Parathyroid adenoma (tissue), 2 donors: ENCODE measurements around the gene AOC3.

Source experiments
- H2AFZ ChIP-seq: fragments of 300-600 bp; sonication (generic); one replicate; pipeline ENCODE4 v1.7.0; 2017; ENCODE audit warnings: antibody characterized with exemption, mild to moderate bottlenecking
- H3K27ac ChIP-seq: fragments of 300-600 bp; sonication (generic); one replicate; pipeline ENCODE4 v1.7.0; 2017
- H3K27me3 ChIP-seq: fragments of 300-600 bp; sonication (generic); one replicate; pipeline ENCODE4 v1.7.0; 2017; ENCODE audit warnings: low read length; ENCODE audit not compliant: control insufficient read depth, insufficient read depth
- H3K36me3 ChIP-seq: fragments of 300-600 bp; sonication (generic); one replicate; pipeline ENCODE4 v1.7.0; 2017; ENCODE audit warnings: low read length; ENCODE audit not compliant: control insufficient read depth, insufficient read depth
- H3K4me1 ChIP-seq: fragments of 300-600 bp; sonication (generic); one replicate; pipeline ENCODE4 v1.7.0; 2017; ENCODE audit warnings: control low read depth
- H3K4me2 ChIP-seq: fragments of 300-600 bp; sonication (generic); one replicate; pipeline ENCODE4 v1.7.0; 2017; ENCODE audit warnings: low read length
- H3K4me3 ChIP-seq: fragments of 300-600 bp; sonication (generic); one replicate; pipeline ENCODE4 v1.7.0; 2017; ENCODE audit warnings: low read depth, low read length
- H3K79me2 ChIP-seq: fragments of 300-600 bp; sonication (generic); one replicate; pipeline ENCODE4 v1.7.0; 2017; ENCODE audit warnings: control low read depth
- H3K9ac ChIP-seq: fragments of 300-600 bp; sonication (generic); one replicate; pipeline ENCODE4 v1.7.0; 2017; ENCODE audit warnings: mild to moderate bottlenecking
- H3K9me3 ChIP-seq: fragments of 300-600 bp; sonication (generic); one replicate; pipeline ENCODE4 v1.7.0; 2017; ENCODE audit warnings: low read length; ENCODE audit not compliant: control insufficient read depth
- TF ChIP-seq, protein P1 (sequence below): fragments of 300-600 bp; sonication (generic); IDR thresholded peaks from one replicate; pipeline ENCODE4 v1.7.0; 2017; ENCODE audit warnings: antibody characterized with exemption, mild to moderate bottlenecking
- donor health status: primary hyperparathyroidism.

AOC3 gene

DNA sequence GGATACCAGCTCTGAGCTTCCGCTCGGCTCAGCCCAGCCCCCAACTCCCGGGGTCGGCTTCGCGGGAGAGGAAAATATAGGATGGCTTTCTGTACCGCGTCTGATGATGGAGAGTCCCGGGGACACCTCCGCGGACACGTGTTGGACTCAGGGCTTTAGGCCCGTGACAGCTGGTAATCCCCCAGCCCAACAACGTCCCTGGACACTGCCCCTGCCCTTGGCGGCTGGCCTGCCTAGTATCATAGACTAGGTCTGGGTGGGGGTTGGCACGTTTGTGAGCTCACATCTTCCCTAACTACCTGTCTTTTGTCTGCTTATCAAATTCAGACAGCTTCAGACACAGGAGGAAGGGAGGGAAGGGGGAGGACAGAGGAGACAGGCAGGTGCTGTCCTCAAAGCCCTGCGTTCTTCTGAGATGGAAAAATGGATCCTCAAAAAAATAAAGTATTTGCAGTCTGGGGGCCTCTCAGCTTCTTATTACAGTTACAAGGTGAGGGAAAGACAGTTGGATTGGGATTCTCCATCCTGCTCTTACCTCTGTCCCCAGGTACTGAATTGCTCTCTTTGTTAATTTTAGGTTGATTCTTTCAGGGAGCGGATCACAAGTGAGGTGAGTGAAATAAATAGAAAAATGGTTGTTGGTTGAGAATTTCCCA is 17.1 kb upstream of the AOC3 start:
- Histone ChIP-seq H3K4me2 (peak overlapping the region; percentile 74), H3K9ac (peak overlapping the region; percentile 40), H3K4me1 (peaks cover 4% of the 10 kb centered on the region), H3K79me2 (peaks cover 8% of the 10 kb centered on the region), H3K36me3 (no peaks in the 10 kb centered on the region), H3K27me3 (no peaks in the 10 kb centered on the region), H3K4me3 (peak overlapping the region; percentile 73), H2AFZ (peak overlapping the region; percentile 96), H3K27ac (peak overlapping the region; percentile 71), H3K9me3 (no peaks in the 10 kb centered on the region)
- TF ChIP-seq, protein P1, sequence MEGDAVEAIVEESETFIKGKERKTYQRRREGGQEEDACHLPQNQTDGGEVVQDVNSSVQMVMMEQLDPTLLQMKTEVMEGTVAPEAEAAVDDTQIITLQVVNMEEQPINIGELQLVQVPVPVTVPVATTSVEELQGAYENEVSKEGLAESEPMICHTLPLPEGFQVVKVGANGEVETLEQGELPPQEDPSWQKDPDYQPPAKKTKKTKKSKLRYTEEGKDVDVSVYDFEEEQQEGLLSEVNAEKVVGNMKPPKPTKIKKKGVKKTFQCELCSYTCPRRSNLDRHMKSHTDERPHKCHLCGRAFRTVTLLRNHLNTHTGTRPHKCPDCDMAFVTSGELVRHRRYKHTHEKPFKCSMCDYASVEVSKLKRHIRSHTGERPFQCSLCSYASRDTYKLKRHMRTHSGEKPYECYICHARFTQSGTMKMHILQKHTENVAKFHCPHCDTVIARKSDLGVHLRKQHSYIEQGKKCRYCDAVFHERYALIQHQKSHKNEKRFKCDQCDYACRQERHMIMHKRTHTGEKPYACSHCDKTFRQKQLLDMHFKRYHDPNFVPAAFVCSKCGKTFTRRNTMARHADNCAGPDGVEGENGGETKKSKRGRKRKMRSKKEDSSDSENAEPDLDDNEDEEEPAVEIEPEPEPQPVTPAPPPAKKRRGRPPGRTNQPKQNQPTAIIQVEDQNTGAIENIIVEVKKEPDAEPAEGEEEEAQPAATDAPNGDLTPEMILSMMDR, result no peak

DNA sequence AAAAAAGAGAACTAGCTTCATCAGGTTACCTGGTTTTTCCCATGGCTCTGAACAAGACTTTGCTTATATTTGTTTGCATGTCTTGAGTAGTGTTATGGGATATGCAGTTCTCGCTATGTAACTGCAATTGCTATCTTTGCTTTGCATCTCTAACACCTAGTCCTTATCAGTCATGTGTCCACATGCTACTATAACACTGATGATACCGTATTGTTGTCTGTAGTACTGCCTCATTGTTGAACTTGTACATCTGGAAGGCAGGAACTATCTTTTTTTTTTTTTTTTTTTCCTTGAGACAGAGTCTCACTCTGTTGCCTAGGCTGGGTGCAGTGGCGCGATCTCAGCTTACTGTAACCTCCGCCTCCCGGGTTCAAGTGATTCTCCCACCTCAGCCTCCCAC is 15.3 kb upstream of the AOC3 start:
- Histone ChIP-seq H3K4me1 (peaks cover 4% of the 10 kb centered on the region), H3K9me3 (no peaks in the 10 kb centered on the region), H2AFZ (no peak overlapping the region), H3K27ac (no peak overlapping the region), H3K79me2 (peaks cover 8% of the 10 kb centered on the region), H3K9ac (no peak overlapping the region), H3K36me3 (no peaks in the 10 kb centered on the region), H3K4me2 (no peak overlapping the region), H3K4me3 (no peak overlapping the region), H3K27me3 (no peaks in the 10 kb centered on the region)
- TF ChIP-seq, protein P1, result no peak

DNA sequence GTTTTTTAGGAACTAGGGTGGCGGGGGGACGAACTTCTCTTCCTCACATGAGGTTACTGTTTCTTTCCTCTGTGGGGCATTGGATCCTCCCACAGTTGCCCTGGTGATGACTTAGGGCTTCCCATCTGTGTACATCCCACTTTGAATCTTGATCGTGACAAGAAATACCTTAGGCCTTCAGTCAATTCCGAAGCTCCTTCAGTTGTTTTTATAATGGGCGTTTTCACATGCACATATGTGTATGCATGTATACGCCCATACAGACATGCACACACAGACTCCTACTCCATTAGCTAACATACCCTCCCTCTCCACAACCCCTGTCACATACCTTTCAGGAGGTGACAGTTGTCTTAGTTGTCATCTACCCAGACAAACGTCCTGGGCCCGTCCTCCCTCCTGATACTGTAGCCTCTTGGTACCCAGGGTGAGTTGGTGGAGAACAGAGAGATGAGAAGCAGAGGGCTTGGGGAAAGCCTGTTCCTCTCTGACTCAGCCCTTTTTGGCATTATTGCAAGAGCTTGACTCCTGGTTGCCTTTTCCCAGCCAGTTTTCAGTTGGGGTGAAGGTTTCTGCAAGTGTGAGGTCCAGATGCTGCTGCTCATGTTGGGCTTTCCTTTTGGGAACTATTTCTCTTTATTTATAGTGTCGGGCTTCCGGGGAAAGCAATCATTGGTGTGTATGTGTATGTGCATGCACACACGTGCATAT is 8.9 kb upstream of the AOC3 start:
- Histone ChIP-seq H2AFZ (no peak overlapping the region), H3K4me3 (no peak overlapping the region), H3K79me2 (no peaks in the 10 kb centered on the region), H3K27ac (no peak overlapping the region), H3K9me3 (no peaks in the 10 kb centered on the region), H3K36me3 (no peaks in the 10 kb centered on the region), H3K4me1 (no peaks in the 10 kb centered on the region), H3K27me3 (no peaks in the 10 kb centered on the region), H3K9ac (no peak overlapping the region), H3K4me2 (no peak overlapping the region)
- TF ChIP-seq, protein P1, result no peak

DNA sequence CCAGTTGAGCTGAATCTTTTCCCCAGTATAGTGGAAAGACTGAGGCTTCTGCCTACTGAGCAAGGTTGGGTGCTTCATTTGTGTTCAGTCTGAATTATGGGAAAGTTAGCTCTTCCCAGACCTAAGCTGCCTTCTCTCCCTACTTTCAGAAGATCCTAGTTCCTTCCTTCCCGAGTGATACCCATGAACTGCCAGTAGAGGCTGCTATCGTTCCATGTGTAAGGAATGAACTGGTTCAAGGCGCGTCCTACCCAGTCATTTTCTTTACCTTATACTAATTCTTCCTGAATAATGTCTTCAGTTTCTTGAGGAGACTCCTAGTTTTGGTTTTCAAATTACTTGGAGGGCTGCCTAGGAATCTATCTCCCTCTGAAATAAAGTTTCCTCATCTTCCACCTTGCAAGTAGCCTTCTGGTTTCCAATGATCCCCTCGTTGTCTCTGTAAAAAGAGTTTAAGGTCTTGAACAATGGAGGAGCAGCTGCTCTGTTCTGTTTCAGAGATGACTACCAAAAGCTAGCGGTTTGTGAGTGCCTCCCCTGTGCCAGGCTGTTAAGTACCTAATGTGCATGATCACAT is 7.6 kb upstream of the AOC3 start:
- TF ChIP-seq, protein P1, result peak; percentile 87
- Histone ChIP-seq H3K27ac (no peak overlapping the region), H3K9me3 (no peaks in the 10 kb centered on the region), H3K4me1 (no peaks in the 10 kb centered on the region), H3K4me2 (no peak overlapping the region), H3K27me3 (no peaks in the 10 kb centered on the region), H3K36me3 (no peaks in the 10 kb centered on the region), H3K9ac (no peak overlapping the region), H3K4me3 (no peak overlapping the region), H3K79me2 (no peaks in the 10 kb centered on the region), H2AFZ (no peak overlapping the region)
